Stimulated activated naive B cell treated with anti-CD40 and anti-IgM and Interleukin-4, amounts not matched to agents 10 μg/mL and 1 μg/mL and 100 μg/mL, for 72 hours (primary cell): ENCODE measurements around the gene SLC2A5.
"Not testable (repeated sequence)": the region's sequence is repeated elsewhere in the genome, so short reads cannot be mapped to it uniquely, and the experiment has no call there.

Experiments used
- ATAC-seq, 2 donors: fragments of 150-1000 bp; cut with Tn5 transposase; replicated peaks; 2 replicates each; pipeline ENCODE4 v1.10.0; 2021; ENCODE audit warnings: moderate library complexity in 1 of 2
- DNase-seq: peaks from one replicate; pipeline ENCODE4 v3.0.0; 2021
- H3K27ac Mint-ChIP-seq: one replicate; pipeline ENCODE4 v1.8.0; 2022; ENCODE audit warnings: mild to moderate bottlenecking, mixed read lengths
- H3K27me3 Mint-ChIP-seq, 2 donors: one replicate each; pipeline ENCODE4 v1.8.0; 2022; ENCODE audit warnings: mixed read lengths in 2 of 2
- H3K36me3 Mint-ChIP-seq, 2 donors: one replicate each; pipeline ENCODE4 v1.8.0; 2022; ENCODE audit warnings: mixed read lengths in 2 of 2, mild to moderate bottlenecking in 1 of 2
- H3K4me1 Mint-ChIP-seq, 2 donors: one replicate each; pipeline ENCODE4 v1.8.0; 2022; ENCODE audit warnings: mixed read lengths in 2 of 2, mild to moderate bottlenecking in 1 of 2
- H3K4me3 Mint-ChIP-seq, 2 donors: one replicate each; pipeline ENCODE4 v1.8.0; 2022; ENCODE audit warnings: mild to moderate bottlenecking in 2 of 2, mixed read lengths in 2 of 2, moderate library complexity in 1 of 2
- H3K9me3 Mint-ChIP-seq, 2 donors: one replicate each; pipeline ENCODE4 v1.8.0; 2022; ENCODE audit warnings: mixed read lengths in 2 of 2, mild to moderate bottlenecking in 1 of 2

Gene SLC2A5

DNA sequence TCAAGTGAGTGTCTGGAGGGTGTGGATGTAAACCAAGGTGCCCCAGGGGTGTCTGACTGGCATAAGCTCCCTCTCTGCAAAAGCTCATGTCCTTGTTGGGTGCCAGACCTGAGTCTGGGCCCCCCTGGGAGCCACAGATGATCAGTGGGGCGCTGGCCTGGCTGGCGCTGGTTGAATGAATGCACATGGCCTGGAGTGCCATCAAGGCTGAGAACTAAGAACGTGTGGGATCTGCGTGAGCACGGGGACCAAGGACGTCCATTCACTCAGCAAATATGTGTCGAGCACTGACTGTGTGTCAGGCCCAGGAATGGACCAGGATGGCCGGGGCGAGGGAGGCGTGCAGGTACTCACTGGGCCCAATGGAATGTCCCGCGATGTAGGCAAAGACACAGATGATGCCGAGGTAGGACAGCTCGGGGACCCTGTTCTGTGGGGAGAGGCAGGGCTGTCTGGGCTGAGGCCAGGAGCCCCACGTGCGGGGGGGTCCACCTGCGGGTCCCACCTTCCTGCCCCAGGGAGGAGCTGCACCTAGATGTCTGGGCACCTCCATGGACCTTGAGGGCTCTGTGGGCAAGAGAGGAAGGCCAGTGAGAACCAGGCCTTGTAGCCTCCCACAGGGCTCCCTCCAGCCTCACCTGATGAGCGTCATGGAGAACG, 62.3 kb downstream of the SLC2A5 start:
- H3K36me3 Mint-ChIP-seq, result no peaks in the 10 kb centered on the region
- H3K27ac Mint-ChIP-seq, result peak overlapping the region; percentile 75
- H3K9me3 Mint-ChIP-seq, result no peaks in the 10 kb centered on the region
- DNase-seq, result no peak
- peaks cover 37 to 62% of the 10 kb centered on the region in 2 donors for H3K4me1 Mint-ChIP-seq
- H3K27me3 Mint-ChIP-seq, result peaks cover 0 to 11% of the 10 kb centered on the region in 2 donors
- no peak overlapping the region for H3K4me3 Mint-ChIP-seq
- ATAC-seq, result no peak

DNA sequence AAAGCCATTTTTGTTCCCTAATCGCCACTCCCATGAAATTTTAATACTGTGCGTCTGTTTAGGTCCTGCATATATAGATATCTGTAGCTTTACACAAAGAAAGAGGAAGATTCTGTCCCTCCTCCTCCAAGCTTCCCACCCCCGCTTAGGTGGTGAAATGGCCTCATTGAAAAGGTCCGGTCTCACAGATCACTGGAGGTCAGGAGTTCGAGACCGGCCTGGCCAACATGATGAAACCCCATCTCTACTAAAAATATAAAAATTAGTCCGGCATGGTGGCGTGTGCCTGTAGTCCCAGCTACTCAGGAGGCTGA, 64.1 kb downstream of the SLC2A5 start:
- Mint-ChIP-seq H3K27ac (no peak overlapping the region), H3K4me1 (peaks cover 26 to 48% of the 10 kb centered on the region in 2 donors), H3K36me3 (no peaks in the 10 kb centered on the region), H3K9me3 (no peaks in the 10 kb centered on the region), H3K27me3 (peaks cover 0 to 2% of the 10 kb centered on the region in 2 donors), H3K4me3 (no peak overlapping the region)
- ATAC-seq (no peak), DNase-seq (no peak)

DNA sequence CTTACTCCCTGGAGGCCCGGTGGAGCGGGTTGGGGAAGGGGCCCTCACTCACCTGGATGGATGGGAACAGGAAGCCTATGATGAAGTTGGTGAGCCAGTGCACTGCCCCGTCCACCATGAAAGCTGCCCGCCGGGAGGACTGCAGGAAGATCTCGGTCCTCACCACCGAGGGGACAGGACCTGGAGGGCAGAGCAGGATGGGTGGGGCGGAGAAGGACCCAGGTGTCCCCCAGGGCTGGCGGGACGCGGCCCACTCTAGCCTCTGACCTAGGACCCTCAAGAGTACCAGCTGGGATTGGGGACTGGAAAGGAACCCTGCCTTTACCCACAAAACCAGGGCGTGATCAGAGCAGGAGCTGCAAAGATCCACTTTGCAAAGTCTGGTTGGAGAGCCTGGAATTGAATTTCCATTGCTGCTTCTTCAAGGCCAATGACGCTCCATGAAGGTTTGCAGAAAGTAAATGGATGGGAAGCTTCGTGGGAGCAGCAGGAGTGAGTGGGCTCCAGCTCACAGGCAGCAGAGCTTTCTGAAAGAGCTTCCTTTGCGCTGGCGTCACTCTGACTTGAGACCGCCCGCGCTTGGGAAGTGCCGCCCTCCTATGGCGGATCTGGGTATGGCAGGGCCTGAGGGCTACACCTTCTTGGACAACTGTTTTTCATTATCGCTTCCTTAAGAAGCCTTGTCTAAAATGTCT, 64.6 kb downstream of the SLC2A5 start:
- peaks cover 22 to 43% of the 10 kb centered on the region in 2 donors for H3K4me1 Mint-ChIP-seq
- H3K27me3 Mint-ChIP-seq, result no peaks in the 10 kb centered on the region
- no peaks in the 10 kb centered on the region for H3K36me3 Mint-ChIP-seq
- H3K9me3 Mint-ChIP-seq, result no peaks in the 10 kb centered on the region
- no peak overlapping the region for H3K27ac Mint-ChIP-seq
- DNase-seq (peak; percentile 64), ATAC-seq (peak; percentile 38 to 56)
- no peak overlapping the region for H3K4me3 Mint-ChIP-seq

DNA sequence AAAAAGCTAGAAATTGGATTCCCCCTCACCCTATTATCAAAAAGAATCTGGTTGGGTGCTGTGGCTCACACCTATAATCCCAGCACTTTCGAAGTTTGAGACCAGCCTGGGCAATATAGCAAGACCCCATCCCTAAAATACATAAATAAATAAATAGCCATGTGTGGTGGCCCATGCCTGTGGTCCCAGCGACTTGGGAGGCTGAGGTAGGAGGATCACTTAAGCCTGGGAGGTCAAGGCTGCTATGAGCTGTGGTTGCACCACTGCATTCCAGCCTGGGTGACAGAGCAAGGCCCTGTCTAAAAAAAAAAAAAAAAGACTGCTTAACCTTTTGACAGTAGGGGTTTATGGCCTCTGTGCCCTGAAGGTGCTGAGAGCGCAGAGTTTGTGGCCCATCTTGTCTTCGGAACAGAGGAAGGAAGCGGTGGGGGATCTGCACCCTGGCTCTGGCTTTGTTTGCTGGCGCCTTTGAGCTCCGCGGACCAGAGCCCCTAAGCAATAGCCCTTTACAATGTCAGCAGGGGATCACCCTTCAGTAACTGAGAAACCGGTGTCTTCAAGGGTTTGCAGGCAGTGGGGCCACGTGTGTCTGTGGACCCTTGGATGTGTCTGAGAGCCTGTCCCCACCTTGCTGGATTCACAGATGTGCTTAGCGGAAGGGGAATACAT, 65.3 kb downstream of the SLC2A5 start:
- no peak overlapping the region for H3K27ac Mint-ChIP-seq
- no peaks in the 10 kb centered on the region for H3K9me3 Mint-ChIP-seq
- DNase-seq (no peak), ATAC-seq (no peak)
- no peaks in the 10 kb centered on the region for H3K27me3 Mint-ChIP-seq
- no peaks in the 10 kb centered on the region for H3K36me3 Mint-ChIP-seq
- no peak overlapping the region for H3K4me3 Mint-ChIP-seq
- peaks cover 19 to 36% of the 10 kb centered on the region in 2 donors for H3K4me1 Mint-ChIP-seq

DNA sequence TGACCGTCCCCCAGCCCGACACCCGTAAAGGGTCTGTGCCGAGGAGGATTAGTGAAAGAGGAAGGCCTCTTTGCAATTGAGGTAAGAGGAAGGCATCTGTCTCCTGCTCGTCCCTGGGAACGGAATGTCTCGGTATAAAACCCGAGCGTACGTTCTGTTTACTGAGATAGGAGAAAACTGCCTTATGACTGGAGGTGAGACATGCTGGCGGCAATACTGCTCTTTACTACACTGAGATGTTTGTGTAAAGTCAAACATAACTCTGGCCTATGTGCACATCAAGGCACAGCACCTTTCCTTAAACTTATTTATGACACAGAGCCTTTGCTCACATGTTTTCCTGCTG, 67.2 kb downstream of the SLC2A5 start:
- H3K9me3 Mint-ChIP-seq, H3K27ac Mint-ChIP-seq, H3K36me3 Mint-ChIP-seq, H3K4me3 Mint-ChIP-seq, ATAC-seq, DNase-seq, H3K27me3 Mint-ChIP-seq: not testable (repeated sequence)
- H3K4me1 Mint-ChIP-seq, result peaks cover 7 to 19% of the 10 kb centered on the region in 2 donors

DNA sequence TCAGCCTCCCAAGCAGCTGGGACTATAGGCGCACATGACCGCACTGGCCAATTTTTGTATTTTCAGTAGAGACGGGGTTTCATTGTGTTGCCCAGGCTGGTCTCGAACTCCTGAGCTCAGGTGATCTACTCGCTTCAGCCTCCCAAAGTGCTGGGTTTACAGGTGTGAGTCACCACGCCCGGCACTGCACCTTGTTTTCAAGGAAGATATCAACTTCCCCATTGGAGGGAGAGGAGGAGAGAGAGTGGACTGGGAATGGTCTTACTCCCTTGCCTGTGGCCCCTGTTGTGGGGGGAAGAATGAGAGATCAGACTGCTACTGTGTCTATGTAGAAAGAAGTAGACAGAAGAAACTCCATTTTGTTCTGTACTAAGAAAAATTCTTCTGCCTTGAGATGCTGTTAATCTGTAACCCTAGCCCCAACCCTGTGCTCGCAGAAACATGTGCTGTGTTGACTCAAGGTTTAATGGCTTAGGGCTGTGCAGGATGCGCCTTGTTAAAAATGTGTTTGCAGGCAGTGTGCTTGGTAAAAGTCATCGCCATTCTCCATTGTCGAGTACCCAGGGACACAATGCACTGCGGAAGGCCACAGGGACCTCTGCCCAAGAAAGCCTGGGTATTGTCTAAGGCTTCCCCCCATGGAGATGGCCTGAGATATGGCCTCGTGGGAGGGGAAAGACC, 67.8 kb downstream of the SLC2A5 start:
- H3K36me3 Mint-ChIP-seq, DNase-seq, H3K27ac Mint-ChIP-seq, H3K27me3 Mint-ChIP-seq, ATAC-seq, H3K9me3 Mint-ChIP-seq, H3K4me3 Mint-ChIP-seq: not testable (repeated sequence)
- H3K4me1 Mint-ChIP-seq, result peaks cover 4 to 14% of the 10 kb centered on the region in 2 donors

DNA sequence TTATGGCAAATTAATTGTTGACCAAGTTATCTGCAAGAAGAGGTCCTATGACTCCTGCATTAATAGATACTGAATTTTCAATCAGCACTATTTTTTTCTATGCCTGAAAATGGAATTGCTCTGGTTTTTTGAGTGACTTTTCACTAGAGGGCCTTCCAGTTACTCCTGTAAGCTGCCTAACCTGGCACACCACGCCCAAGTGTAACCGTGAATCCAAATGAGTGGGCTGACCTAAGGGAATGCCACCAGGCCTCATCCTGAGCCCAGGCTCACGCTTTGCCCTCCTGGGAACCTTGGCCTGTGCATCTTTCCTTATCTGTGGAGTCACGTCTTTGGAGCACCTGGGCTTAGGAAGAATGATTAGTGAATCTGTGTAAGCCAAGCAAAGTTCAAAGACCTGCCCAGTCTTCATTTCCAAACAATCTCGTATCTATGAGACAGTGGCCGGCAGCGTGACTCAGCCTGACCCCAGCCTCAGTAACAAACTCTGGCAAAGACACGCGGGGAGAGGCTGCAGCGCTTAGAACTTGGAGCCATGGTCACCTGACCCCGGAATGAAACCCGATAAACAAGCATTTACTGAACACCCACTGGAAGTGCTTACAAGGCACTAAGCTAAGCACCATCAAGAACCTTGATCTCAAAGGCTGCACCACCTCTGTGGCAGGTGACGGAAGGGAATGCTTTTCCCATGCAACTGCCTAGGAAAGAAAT, 75.3 kb downstream of the SLC2A5 start:
- ATAC-seq, H3K27me3 Mint-ChIP-seq, H3K4me3 Mint-ChIP-seq, H3K9me3 Mint-ChIP-seq, H3K4me1 Mint-ChIP-seq, H3K27ac Mint-ChIP-seq, DNase-seq, H3K36me3 Mint-ChIP-seq: not testable (repeated sequence)

DNA sequence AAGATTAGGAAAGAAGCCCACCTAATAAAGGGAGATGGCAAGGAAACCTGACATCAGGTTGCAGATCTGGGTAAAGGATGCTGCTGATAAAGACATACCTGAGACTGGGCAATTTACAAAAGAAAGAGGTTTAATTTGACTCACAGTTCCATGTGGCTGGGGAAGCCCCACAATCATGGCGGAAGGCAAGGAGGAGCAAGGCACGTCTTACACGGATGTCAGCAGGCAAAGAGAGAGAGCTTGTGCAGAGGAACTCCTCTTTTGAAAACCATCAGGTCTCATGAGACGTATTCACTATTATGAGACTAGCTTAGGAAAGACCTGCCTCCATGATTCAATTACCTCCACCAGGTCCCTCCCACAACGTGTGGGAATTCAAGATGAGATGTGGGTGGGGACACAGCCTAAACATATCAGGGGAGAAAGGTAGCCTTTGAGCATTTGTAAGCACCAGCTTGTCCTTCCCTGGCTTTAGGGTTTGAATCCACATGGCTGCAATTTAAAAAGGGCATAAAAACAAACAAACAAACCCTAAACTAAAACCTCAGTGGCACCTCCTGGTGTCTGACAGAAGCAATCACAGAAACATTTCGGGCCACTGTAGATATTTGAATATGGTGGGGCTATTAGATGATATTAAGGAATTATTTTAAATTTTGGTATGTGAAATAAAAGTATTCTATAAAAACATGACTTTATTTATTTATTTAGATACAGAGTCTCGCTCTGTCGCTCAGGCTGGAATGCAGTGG, 76.3 kb downstream of the SLC2A5 start:
- Mint-ChIP-seq H3K9me3 (peaks cover 4 to 5% of the 10 kb centered on the region in 2 donors), H3K27ac (no peak overlapping the region), H3K4me3 (no peak overlapping the region), H3K27me3 (peaks cover 0 to 9% of the 10 kb centered on the region in 2 donors), H3K4me1 (peaks cover 2 to 5% of the 10 kb centered on the region in 2 donors), H3K36me3 (peaks cover 0 to 6% of the 10 kb centered on the region in 2 donors)
- no peak for DNase-seq
- ATAC-seq, result no peak

DNA sequence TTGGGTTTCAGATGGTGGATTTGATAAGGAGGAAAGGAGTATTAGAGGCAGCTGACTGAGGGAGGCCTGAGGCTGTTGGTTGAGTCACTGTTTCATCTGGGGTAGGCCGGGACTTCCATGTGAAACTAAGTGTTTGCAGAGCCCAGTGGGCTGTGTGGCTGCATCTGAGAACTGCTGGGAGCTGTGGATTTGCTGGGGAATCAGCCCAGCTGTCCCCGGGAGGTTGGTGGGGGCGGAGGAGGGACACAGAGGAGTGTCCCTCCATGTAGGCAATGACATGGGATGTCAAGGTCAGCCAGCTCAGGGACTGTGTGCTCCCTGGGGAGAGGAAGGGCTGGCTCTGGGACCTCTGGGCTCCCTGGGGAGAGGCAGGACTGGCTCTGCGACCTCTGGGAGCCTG, 79.6 kb downstream of the SLC2A5 start:
- ATAC-seq (peak in 1 of 2 donors; percentile 47), DNase-seq (no peak)
- Mint-ChIP-seq H3K27ac (no peak overlapping the region), H3K36me3 (peaks cover 0 to 6% of the 10 kb centered on the region in 2 donors), H3K4me1 (peaks cover 10 to 16% of the 10 kb centered on the region in 2 donors), H3K4me3 (no peak overlapping the region), H3K27me3 (peaks cover 10 to 14% of the 10 kb centered on the region in 2 donors), H3K9me3 (peaks cover 4 to 5% of the 10 kb centered on the region in 2 donors)

DNA sequence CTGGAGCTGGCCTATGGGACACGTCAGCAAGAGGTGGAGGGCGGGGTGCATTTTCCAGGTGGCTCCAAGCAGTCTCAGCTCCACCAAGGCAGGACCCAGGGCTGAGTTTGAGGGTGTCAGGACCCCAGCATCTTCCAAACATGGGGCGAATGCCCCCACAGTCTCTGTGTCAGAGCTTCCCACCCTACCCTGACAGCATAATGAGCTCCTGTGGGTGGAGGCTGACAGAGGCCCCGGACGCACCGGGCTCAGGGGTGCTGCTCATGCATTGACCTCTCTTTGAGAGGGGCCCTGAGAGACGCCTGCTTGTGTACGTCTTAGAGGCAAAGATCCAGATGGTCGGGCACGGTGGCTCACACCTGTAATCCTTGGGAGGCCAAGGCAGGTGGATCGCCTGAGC, 80.4 kb downstream of the SLC2A5 start:
- Mint-ChIP-seq H3K4me1 (peaks cover 10 to 16% of the 10 kb centered on the region in 2 donors), H3K36me3 (peaks cover 0 to 6% of the 10 kb centered on the region in 2 donors), H3K9me3 (peaks cover 4 to 5% of the 10 kb centered on the region in 2 donors), H3K27ac (no peak overlapping the region), H3K4me3 (no peak overlapping the region), H3K27me3 (peaks cover 10 to 14% of the 10 kb centered on the region in 2 donors)
- ATAC-seq (no peak), DNase-seq (no peak)

DNA sequence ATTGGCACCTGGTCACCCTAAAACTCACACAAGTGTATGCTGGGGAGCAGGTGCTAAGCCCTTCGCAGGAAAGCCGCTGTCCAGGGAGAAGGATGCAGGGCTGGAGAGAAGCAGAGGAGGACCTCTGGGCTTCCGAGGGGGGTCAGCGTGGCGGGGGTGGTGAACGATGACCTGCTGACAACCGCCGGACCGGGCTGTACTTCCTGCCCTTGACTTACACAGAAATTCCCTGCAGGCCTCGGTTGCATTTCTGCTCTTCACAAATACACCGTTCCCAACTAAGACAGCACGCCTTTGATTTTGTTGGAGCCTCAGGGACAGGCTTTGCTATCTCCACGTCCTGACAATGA, 80.8 kb downstream of the SLC2A5 start:
- peaks cover 0 to 6% of the 10 kb centered on the region in 2 donors for H3K36me3 Mint-ChIP-seq
- peaks cover 4 to 5% of the 10 kb centered on the region in 2 donors for H3K9me3 Mint-ChIP-seq
- peaks cover 10 to 16% of the 10 kb centered on the region in 2 donors for H3K4me1 Mint-ChIP-seq
- no peak for ATAC-seq
- H3K27ac Mint-ChIP-seq, result no peak overlapping the region
- no peak overlapping the region for H3K4me3 Mint-ChIP-seq
- peaks cover 10 to 14% of the 10 kb centered on the region in 2 donors for H3K27me3 Mint-ChIP-seq
- no peak for DNase-seq

DNA sequence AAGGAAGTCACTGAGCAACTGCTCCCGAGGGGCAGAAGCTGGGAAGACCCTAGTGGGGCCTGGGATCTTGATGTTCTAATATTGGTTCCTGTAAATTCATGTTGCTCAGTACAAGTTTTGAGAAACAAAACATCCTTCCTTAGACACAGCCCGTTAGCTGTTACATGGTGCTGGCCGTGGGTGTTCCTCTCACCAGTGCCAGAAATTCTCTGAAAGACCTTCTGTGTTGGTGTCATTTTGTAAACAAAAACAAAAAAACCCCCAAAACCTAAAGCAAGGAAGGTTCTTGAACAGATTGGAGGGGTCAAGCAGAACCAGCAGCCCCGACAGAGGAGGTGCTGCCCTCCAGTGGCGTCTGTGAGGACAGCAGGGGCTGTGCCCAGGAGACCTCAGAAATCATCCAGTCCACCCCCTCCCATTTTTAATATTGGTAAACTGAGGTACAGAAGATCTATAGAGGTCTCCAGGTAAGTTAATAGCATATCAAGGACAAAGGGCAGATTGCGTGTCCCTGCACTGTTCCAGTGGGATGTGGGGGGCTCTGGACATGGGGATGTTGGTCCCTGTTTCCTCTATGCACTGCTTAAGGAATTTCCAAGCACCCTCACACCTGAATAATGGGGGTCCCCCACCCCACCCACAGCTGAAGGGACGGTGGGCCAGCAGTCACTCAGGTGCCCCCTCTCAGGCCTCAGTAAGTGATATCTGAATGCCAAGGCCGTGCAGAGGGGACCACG, 81.4 kb downstream of the SLC2A5 start:
- Mint-ChIP-seq H3K27me3 (peaks cover 10 to 14% of the 10 kb centered on the region in 2 donors), H3K9me3 (peaks cover 4% of the 10 kb centered on the region in 2 donors), H3K4me1 (peaks cover 10 to 16% of the 10 kb centered on the region in 2 donors), H3K36me3 (peaks cover 0 to 6% of the 10 kb centered on the region in 2 donors), H3K27ac (peak overlapping the region; percentile 69), H3K4me3 (no peak overlapping the region)
- DNase-seq (peak; percentile 43), ATAC-seq (peak; percentile 80 to 86)

DNA sequence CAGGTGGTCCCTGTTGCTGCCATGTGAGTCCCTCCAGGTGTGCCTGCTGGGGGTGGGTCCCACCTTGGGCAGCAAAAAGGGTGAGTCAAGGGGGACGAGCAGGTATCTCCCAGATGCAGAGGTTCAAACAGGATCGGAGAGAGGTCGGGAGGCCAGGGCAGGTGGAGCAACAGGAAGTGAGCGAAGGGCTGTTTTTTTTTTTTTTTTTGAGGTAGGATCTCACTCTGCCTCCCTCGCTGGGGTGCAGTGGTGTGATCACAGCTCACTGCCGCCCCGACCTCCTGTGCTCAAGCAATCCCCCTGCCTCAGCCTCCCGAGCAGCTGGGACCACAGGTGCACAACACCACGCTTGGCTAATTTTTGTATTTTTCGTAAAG, 82.6 kb downstream of the SLC2A5 start:
- ATAC-seq (no peak), DNase-seq (no peak)
- H3K4me3 Mint-ChIP-seq, result no peak overlapping the region

More for the DNA sequence above, 82.6 kb downstream of the SLC2A5 start:
- Mint-ChIP-seq H3K9me3 (no peaks in the 10 kb centered on the region), H3K4me1 (peaks cover 10 to 16% of the 10 kb centered on the region in 2 donors), H3K36me3 (no peaks in the 10 kb centered on the region), H3K27ac (peak overlapping the region; percentile 2), H3K27me3 (peaks cover 10 to 14% of the 10 kb centered on the region in 2 donors)
